Measurements from ENCODE around the gene KIAA1217. TPM values are rescaled to one million over a fixed set of nuclear protein-coding genes. Genes with fewer than 3 reads are reported as not detected.

The KIAA1217 gene
- total RNA-seq, 1 donor from 2014 or later = 121 TPM

DNA sequence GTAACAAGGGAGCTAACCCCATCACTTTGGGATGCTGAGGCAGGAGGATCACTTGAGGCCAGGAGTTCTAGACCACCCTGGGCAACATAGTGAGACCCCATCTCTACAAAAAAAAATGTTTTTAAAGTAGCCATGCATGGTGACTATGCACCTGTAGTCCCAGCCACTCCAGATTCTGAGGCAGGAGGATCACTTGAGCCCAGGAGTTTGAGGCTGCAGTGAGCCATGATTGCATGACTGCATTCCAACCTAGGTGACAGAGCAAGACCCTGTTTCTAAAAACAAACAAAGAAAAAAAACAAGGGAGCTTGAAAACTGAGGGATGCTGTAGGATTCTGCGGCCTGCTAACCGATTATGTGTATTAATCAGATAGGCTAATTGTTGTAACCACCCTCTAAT, 4.9 kb downstream of the KIAA1217 start:
- Mint-ChIP-seq H3K4me3 (ENCODE audit: low read depth) (no peak overlapping the region), H3K4me1 (ENCODE audit: low read depth) (peaks cover 56% of the 10 kb centered on the region), H3K9me3 (ENCODE audit: low read depth) (no peaks in the 10 kb centered on the region)

DNA sequence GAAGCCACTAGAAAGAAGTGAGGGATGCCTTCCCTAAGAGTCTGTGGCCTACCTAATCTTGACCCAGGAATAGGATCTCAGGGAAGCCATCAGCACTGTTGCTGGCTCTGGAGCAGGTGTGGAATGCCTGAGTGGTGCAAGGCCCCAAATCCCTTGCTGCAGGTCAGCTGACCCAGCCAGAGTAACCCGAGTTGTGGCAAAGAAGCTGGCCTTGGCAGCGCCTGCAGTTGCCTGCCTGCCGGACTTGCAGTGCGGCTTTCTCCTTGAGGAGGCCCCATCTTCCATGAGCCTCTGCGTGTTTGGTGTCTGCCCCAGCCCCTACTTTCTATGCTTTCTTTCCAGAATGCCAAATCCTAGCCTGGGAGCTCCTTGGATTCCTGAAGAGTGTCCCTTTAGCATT, 5.8 kb downstream of the KIAA1217 start:
- DNase-seq (ENCODE audit: low spot score, unreplicated experiment) = no peak
- TF ChIP-seq, protein P1, sequence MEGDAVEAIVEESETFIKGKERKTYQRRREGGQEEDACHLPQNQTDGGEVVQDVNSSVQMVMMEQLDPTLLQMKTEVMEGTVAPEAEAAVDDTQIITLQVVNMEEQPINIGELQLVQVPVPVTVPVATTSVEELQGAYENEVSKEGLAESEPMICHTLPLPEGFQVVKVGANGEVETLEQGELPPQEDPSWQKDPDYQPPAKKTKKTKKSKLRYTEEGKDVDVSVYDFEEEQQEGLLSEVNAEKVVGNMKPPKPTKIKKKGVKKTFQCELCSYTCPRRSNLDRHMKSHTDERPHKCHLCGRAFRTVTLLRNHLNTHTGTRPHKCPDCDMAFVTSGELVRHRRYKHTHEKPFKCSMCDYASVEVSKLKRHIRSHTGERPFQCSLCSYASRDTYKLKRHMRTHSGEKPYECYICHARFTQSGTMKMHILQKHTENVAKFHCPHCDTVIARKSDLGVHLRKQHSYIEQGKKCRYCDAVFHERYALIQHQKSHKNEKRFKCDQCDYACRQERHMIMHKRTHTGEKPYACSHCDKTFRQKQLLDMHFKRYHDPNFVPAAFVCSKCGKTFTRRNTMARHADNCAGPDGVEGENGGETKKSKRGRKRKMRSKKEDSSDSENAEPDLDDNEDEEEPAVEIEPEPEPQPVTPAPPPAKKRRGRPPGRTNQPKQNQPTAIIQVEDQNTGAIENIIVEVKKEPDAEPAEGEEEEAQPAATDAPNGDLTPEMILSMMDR (IDR thresholded peaks at IDR 0.05; ENCODE audit: unreplicated experiment) = no peak
- Mint-ChIP-seq H3K4me1 (ENCODE audit: low read depth) (peaks cover 48% of the 10 kb centered on the region), H3K27me3 (no peaks in the 10 kb centered on the region), H3K36me3 (ENCODE audit: insufficient read depth) (peaks cover 11% of the 10 kb centered on the region), H3K4me3 (ENCODE audit: low read depth) (no peak overlapping the region), H3K9me3 (ENCODE audit: low read depth) (no peaks in the 10 kb centered on the region), H3K27ac (peak overlapping the region; percentile 78)

More for the DNA sequence above, 4.9 kb downstream of the KIAA1217 start:
- peak overlapping the region; percentile 78 for H3K27ac Mint-ChIP-seq
- DNase-seq (ENCODE audit: low spot score, unreplicated experiment) = no peak
- no peaks in the 10 kb centered on the region for H3K27me3 Mint-ChIP-seq
- TF ChIP-seq, protein P1 (IDR thresholded peaks at IDR 0.05; ENCODE audit: unreplicated experiment) = no peak
- peaks cover 6% of the 10 kb centered on the region for H3K36me3 Mint-ChIP-seq (ENCODE audit: insufficient read depth)

DNA sequence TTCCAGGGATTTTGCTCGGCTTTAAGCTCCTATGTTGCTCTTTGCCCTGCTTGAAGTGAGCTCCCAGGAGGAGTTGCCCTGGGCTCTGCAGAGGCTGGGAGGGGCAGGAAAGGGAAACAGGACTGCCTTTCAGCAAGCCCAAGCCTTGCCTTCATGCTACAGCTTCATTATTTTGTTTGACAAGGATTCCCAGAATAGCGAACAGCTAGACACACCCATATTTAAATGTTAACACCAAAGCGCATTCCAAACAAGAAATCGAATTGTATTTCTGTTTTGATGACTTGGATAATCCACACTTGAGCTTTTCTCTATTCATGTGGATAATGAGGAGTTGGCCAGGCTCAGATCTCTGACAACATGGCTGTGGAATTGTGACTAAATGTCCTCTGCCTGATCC, 6.3 kb downstream of the KIAA1217 start:
- no peak for DNase-seq (ENCODE audit: low spot score, unreplicated experiment)
- TF ChIP-seq, protein P1 (IDR thresholded peaks at IDR 0.05; ENCODE audit: unreplicated experiment) = no peak
- Mint-ChIP-seq H3K9me3 (ENCODE audit: low read depth) (no peaks in the 10 kb centered on the region), H3K27me3 (no peaks in the 10 kb centered on the region), H3K36me3 (ENCODE audit: insufficient read depth) (peaks cover 14% of the 10 kb centered on the region), H3K4me3 (ENCODE audit: low read depth) (no peak overlapping the region), H3K27ac (peak overlapping the region; percentile 76), H3K4me1 (ENCODE audit: low read depth) (peaks cover 46% of the 10 kb centered on the region)

DNA sequence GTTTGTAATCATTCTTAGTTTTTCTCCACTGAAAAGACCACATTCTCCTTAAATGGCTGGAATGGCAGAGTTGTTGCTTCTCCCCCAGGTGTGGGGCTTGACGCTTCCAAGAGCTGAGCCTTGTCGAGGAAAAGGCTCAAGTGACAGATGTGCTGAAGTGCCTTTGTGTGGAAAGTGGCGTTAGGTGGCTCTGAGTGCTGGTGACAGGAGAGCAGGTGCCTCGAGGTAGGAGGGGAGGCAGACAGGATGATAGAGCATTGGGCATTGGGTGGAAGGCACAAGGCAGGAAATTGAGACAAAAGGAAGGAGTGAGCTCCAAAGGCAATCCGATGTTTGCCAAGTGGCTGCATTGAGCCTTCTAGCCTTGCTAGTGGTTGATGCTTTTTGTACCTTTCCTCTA, 6.7 kb downstream of the KIAA1217 start:
- no peak overlapping the region for H3K4me3 Mint-ChIP-seq (ENCODE audit: low read depth)
- peak overlapping the region; percentile 76 for H3K27ac Mint-ChIP-seq
- peaks cover 13% of the 10 kb centered on the region for H3K36me3 Mint-ChIP-seq (ENCODE audit: insufficient read depth)
- TF ChIP-seq, protein P1 (IDR thresholded peaks at IDR 0.05; ENCODE audit: unreplicated experiment) = no peak
- DNase-seq (ENCODE audit: low spot score, unreplicated experiment) = no peak
- H3K4me1 Mint-ChIP-seq (ENCODE audit: low read depth) = peaks cover 44% of the 10 kb centered on the region
- no peaks in the 10 kb centered on the region for H3K9me3 Mint-ChIP-seq (ENCODE audit: low read depth)
- H3K27me3 Mint-ChIP-seq = no peaks in the 10 kb centered on the region

DNA sequence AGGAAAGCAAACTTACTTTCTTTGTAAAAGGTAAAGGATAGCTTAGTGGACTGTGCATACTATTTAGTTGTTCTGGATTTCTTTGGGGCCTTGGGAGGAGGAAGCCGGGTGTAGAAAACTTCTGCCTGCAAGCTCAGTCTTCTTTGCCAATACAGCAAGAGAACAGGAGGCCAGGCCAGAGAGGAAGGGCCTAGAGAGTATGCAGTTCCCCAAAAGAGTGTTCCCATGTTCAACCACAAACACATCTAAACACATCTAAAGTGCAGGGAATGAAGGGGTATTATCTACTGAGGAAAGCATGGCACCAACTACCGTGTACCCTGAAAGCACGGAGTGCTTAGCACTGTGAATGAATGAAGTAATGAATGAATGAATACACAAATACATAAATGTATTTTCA, 11.0 kb downstream of the KIAA1217 start:
- H3K4me1 Mint-ChIP-seq (ENCODE audit: low read depth) = peaks cover 30% of the 10 kb centered on the region
- H3K27me3 Mint-ChIP-seq = no peaks in the 10 kb centered on the region
- H3K27ac Mint-ChIP-seq = peak overlapping the region; percentile 55
- no peaks in the 10 kb centered on the region for H3K9me3 Mint-ChIP-seq (ENCODE audit: low read depth)
- DNase-seq (ENCODE audit: low spot score, unreplicated experiment) = no peak
- peaks cover 20% of the 10 kb centered on the region for H3K36me3 Mint-ChIP-seq (ENCODE audit: insufficient read depth)
- no peak overlapping the region for H3K4me3 Mint-ChIP-seq (ENCODE audit: low read depth)
- TF ChIP-seq, protein P1 (IDR thresholded peaks at IDR 0.05; ENCODE audit: unreplicated experiment) = no peak

All from progenitor cell of endocrine pancreas (in vitro differentiated cells).